GM23338 (cell line): Measurements from ENCODE around the gene ARRDC5. TPM values are rescaled to one million over a fixed set of nuclear protein-coding genes. Genes with fewer than 3 reads are reported as not detected.

ENCODE experiments used
- CTCF ChIP-seq, 2 experiments: fragments of 200-600 bp in 1 of 2; sonication (generic) in 1 of 2; conservative IDR thresholded peaks; 2 replicates each; pipeline versions ENCODE4 v1.5.1 to v1.6.1; 2016 to 2017; ENCODE audit warnings: antibody characterized with exemption in 2 of 2, low read depth in 2 of 2, mild to moderate bottlenecking in 2 of 2, moderate library complexity in 1 of 2
- ETS1 ChIP-seq: IDR thresholded peaks from 2 replicates; pipeline ENCODE4 v1.6.1; 2016; ENCODE audit warnings: antibody characterized with exemption
- EZH2 ChIP-seq: fragments of 200-600 bp; sonication (generic); IDR thresholded peaks from one replicate; pipeline ENCODE4 v1.8.0; 2017; ENCODE audit warnings: antibody characterized with exemption, mild to moderate bottlenecking, low read depth; ENCODE audit not compliant: unreplicated experiment
- JUNB ChIP-seq: IDR thresholded peaks from one replicate; pipeline ENCODE4 v1.6.1; 2016; ENCODE audit warnings: antibody characterized with exemption; ENCODE audit not compliant: unreplicated experiment
- NANOG ChIP-seq: IDR thresholded peaks from 2 replicates; pipeline ENCODE4 v1.6.1; 2016; ENCODE audit warnings: antibody characterized with exemption, borderline replicate concordance
- STAT1 ChIP-seq: IDR thresholded peaks from one replicate; pipeline ENCODE4 v1.6.1; 2016; ENCODE audit warnings: antibody characterized with exemption; ENCODE audit not compliant: unreplicated experiment
- ZNF331 ChIP-seq: fragments of 250-450 bp; sonication (Bioruptor Pico); IDR thresholded peaks from 2 replicates; pipeline ENCODE4 v1.5.0; 2020; ENCODE audit warnings: low read depth, mild to moderate bottlenecking, moderate library complexity
- polyA plus RNA-seq: library from polyadenylated mRNA; unstranded; fragments of >200 nt; fragmentation: Nextera tagmentation; extraction: Ambion mirVana; gene quantifications from 2 replicates; pipeline ENCODE4 v1.2.1, GENCODE V29; 2016
- total RNA-seq: library from RNA; depleted of rRNA; stranded (reverse); fragments of >200 nt; shearing (Covaris generic); gene quantifications from 2 replicates; pipeline ENCODE4 v1.2.3, GENCODE V29; 2014
- TF ChIP-seq, protein P1 (sequence below): fragments of 250-450 bp; sonication (Bioruptor Pico); IDR thresholded peaks from 2 replicates; pipeline ENCODE4 v1.5.0; 2020; ENCODE audit warnings: mild to moderate bottlenecking, moderate library complexity

Gene ARRDC5
- total and polyA plus RNA-seq, 2 experiments from 2014 or later, result not detected

DNA sequence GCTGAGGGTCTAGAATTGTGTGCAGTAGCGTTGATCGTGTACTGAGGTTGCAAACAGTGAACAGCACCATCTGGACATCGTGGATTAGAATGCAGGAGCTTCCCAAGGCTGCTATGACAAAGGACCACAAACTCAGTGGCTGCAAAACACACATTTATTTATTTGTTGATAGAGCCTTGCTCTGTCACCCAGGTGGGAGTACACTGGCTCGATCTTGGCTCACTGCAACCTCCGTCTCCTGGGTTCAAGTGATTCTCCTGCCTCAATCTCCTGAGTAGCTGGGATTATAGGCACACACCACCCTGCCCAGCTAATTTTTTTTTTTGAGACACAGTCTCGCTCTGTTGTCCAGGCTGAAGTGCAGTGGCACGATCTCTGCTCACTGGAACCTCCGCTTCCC, 4.3 kb upstream of the ARRDC5 start (continued):
- TF ChIP-seq, protein P1, sequence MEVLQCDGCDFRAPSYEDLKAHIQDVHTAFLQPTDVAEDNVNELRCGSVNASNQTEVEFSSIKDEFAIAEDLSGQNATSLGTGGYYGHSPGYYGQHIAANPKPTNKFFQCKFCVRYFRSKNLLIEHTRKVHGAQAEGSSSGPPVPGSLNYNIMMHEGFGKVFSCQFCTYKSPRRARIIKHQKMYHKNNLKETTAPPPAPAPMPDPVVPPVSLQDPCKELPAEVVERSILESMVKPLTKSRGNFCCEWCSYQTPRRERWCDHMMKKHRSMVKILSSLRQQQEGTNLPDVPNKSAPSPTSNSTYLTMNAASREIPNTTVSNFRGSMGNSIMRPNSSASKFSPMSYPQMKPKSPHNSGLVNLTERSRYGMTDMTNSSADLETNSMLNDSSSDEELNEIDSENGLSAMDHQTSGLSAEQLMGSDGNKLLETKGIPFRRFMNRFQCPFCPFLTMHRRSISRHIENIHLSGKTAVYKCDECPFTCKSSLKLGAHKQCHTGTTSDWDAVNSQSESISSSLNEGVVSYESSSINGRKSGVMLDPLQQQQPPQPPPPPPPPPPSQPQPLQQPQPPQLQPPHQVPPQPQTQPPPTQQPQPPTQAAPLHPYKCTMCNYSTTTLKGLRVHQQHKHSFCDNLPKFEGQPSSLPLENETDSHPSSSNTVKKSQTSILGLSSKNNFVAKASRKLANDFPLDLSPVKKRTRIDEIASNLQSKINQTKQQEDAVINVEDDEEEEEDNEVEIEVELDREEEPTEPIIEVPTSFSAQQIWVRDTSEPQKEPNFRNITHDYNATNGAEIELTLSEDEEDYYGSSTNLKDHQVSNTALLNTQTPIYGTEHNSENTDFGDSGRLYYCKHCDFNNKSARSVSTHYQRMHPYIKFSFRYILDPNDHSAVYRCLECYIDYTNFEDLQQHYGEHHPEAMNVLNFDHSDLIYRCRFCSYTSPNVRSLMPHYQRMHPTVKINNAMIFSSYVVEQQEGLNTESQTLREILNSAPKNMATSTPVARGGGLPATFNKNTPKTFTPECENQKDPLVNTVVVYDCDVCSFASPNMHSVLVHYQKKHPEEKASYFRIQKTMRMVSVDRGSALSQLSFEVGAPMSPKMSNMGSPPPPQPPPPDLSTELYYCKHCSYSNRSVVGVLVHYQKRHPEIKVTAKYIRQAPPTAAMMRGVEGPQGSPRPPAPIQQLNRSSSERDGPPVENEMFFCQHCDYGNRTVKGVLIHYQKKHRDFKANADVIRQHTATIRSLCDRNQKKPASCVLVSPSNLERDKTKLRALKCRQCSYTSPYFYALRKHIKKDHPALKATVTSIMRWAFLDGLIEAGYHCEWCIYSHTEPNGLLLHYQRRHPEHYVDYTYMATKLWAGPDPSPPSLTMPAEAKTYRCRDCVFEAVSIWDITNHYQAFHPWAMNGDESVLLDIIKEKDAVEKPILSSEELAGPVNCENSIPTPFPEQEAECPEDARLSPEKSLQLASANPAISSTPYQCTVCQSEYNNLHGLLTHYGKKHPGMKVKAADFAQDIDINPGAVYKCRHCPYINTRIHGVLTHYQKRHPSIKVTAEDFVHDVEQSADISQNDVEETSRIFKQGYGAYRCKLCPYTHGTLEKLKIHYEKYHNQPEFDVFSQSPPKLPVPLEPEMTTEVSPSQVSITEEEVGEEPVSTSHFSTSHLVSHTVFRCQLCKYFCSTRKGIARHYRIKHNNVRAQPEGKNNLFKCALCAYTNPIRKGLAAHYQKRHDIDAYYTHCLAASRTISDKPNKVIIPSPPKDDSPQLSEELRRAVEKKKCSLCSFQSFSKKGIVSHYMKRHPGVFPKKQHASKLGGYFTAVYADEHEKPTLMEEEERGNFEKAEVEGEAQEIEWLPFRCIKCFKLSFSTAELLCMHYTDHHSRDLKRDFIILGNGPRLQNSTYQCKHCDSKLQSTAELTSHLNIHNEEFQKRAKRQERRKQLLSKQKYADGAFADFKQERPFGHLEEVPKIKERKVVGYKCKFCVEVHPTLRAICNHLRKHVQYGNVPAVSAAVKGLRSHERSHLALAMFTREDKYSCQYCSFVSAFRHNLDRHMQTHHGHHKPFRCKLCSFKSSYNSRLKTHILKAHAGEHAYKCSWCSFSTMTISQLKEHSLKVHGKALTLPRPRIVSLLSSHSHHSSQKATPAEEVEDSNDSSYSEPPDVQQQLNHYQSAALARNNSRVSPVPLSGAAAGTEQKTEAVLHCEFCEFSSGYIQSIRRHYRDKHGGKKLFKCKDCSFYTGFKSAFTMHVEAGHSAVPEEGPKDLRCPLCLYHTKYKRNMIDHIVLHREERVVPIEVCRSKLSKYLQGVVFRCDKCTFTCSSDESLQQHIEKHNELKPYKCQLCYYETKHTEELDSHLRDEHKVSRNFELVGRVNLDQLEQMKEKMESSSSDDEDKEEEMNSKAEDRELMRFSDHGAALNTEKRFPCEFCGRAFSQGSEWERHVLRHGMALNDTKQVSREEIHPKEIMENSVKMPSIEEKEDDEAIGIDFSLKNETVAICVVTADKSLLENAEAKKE (CRISPR knock-in tag), result no peak
- no peak for TF ChIP-seq ZNF331
- TF ChIP-seq CTCF (conservative IDR thresholded peaks at IDR 0.05; ENCODE audit: low read depth in 2 of 2), result no peak
- no peak for TF ChIP-seq EZH2
- no peak for TF ChIP-seq NANOG
- no peak for TF ChIP-seq ETS1
- TF ChIP-seq STAT1, result no peak
- TF ChIP-seq JUNB, result no peak
